PC-3 (cell line): Measurements from ENCODE around the gene BEND3.

Source experiments
- EZH2 ChIP-seq: fragments of 300-600 bp; sonication (generic); IDR thresholded peaks from one replicate; pipeline ENCODE4 v1.6.1; 2017; ENCODE audit warnings: antibody characterized with exemption, mild to moderate bottlenecking, low read length; ENCODE audit not compliant: unreplicated experiment
- EZH2phosphoT487 ChIP-seq: fragments of 300-600 bp; sonication (generic); IDR thresholded peaks from 2 replicates; pipeline ENCODE4 v1.6.1; 2018; ENCODE audit warnings: mild to moderate bottlenecking, antibody characterized with exemption, low read length, borderline replicate concordance
- TF ChIP-seq, protein P1 (sequence below): fragments of 300-600 bp; sonication (generic); conservative IDR thresholded peaks from 2 replicates; pipeline ENCODE4 v1.5.1; 2017; ENCODE audit warnings: antibody characterized with exemption, low read depth, mild to moderate bottlenecking, low read length

GRCh38 chr6:107129370-107129925, 14.1 kb upstream of the BEND3 start:
- TF ChIP-seq, protein P1, sequence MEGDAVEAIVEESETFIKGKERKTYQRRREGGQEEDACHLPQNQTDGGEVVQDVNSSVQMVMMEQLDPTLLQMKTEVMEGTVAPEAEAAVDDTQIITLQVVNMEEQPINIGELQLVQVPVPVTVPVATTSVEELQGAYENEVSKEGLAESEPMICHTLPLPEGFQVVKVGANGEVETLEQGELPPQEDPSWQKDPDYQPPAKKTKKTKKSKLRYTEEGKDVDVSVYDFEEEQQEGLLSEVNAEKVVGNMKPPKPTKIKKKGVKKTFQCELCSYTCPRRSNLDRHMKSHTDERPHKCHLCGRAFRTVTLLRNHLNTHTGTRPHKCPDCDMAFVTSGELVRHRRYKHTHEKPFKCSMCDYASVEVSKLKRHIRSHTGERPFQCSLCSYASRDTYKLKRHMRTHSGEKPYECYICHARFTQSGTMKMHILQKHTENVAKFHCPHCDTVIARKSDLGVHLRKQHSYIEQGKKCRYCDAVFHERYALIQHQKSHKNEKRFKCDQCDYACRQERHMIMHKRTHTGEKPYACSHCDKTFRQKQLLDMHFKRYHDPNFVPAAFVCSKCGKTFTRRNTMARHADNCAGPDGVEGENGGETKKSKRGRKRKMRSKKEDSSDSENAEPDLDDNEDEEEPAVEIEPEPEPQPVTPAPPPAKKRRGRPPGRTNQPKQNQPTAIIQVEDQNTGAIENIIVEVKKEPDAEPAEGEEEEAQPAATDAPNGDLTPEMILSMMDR = no peak
- TF ChIP-seq EZH2 (no peak), EZH2phosphoT487 (no peak)
